Pancreas (tissue), 10 donors: ENCODE results near the gene CHCHD3. TPM values are rescaled to one million over a fixed set of nuclear protein-coding genes. Genes with fewer than 3 reads are reported as not detected.

Experiments
- ATAC-seq, 4 donors: fragments of 200-7000 bp; cut with Tn5 transposase; one replicate each; pipeline versions ENCODE4 v1.8.0 to v1.9.1; 2020; ENCODE audit warnings: mild to moderate bottlenecking in 4 of 4, moderate library complexity in 4 of 4
- DNase-seq, 6 donors: peaks; one replicate each; pipeline ENCODE4 v3.0.0-alpha.2; 2020
- FAIRE-seq: peaks from 2 replicates; lab custom pipeline; 2012; peaks lifted over from hg19 to GRCh38; lab: Jason Lieb, UNC
- H3K27ac ChIP-seq, 4 donors: fragments of 200-600 bp; sonication (generic); 1 replicate in 3 of 4; 2 replicates in 1 of 4; pipeline versions ENCODE4 v1.5.0 to v1.8.0; 2020
- H3K27me3 ChIP-seq, 4 donors: fragments of 200-600 bp; one replicate each; pipeline ENCODE4 v1.8.0; 2021
- H3K36me3 ChIP-seq, 3 donors: fragments of 200-600 bp; sonication (generic) in 1 of 3; one replicate each; pipeline versions ENCODE4 v1.5.0 to v1.8.0; 2020 to 2021
- H3K4me1 ChIP-seq, 3 donors: fragments of 200-600 bp; one replicate each; pipeline ENCODE4 v1.8.0; 2021
- H3K4me3 ChIP-seq, 4 donors: fragments of 200-600 bp; sonication (generic) in 2 of 4; one replicate each; pipeline versions ENCODE4 v1.5.0 to v1.8.0; 2020 to 2021
- H3K9me3 ChIP-seq, 4 donors: fragments of 200-600 bp; one replicate each; pipeline ENCODE4 v1.8.0; 2021
- CTCF ChIP-seq, 4 donors: fragments of 200-600 bp; sonication (generic) in 3 of 4; IDR thresholded peaks; one replicate each; pipeline versions ENCODE4 v1.5.0 to v1.8.0; 2021; ENCODE audit warnings: antibody characterized with exemption in 4 of 4
- WGBS, 2 donors: extraction: QIAGEN DNeasy Blood & Tissue Kit; methylation state at CpG; one replicate each; pipeline ENCODE4 v1.1.7; 2013; 5-methylcytosine and 5-hydroxymethylcytosine counted together
- intact Hi-C, 3 donors: fragments of 100-400 bp; cut with DNase I; formaldehyde crosslinking; loops; one replicate each; pipeline versions ENCODE4 v1.11.1 to v1.14.2; 2022
- polyA plus RNA-seq, 2 donors: library from polyadenylated mRNA; stranded (reverse); fragments of 200-250 nt; gene quantifications; one replicate each; pipeline ENCODE4 v1.2.3, GENCODE V29; 2013
- total RNA-seq, 6 donors: library from RNA; stranded (reverse); fragmentation: NEBNext Ultra II Directional in 4 of 6; extraction: Animal tissue kit (Norgen Biotek cat#: 25700) in 4 of 6; gene quantifications; one replicate each; pipeline versions ENCODE4 v1.2.1 to v1.2.4, GENCODE V29; 2021 to 2023
- donor health status: healthy with polysubstance abuse.
- donor health status: DM: no; HTN: no; CAD: no; lungs with moderate emphysema.
- donor health status: DM: no; HTN: no; CAD: no.
- donor health status: control.
- donor health status: control.
- donor health status: Bipolar disorder and iron deficiency.
- donor health status: DM: yes; HTN: yes; CAD: no.
- donor health status: DM: no; HTN: no; CAD: no.
- donor health status: DM: no; HTN: no; CAD: no.
- donor health status: DM: yes; HTN: yes; CAD: no.

The CHCHD3 gene
- total and polyA plus RNA-seq, 8 donors = 7.9 to 23.2 (median 19.3) TPM

- H3K4me3 ChIP-seq = no peak overlapping the region
- DNase-seq (no peak), FAIRE-seq (no peak), ATAC-seq (no peak)
- WGBS, 2 donors = 80 to 86% methylated on average over 11 of the region's 11 CpGs
- no peak for TF ChIP-seq CTCF (IDR thresholded peaks at IDR 0.05)
- intact Hi-C loops = no loop called here
- H3K27me3 ChIP-seq = no peaks in the 10 kb centered on the region
- no peak overlapping the region for H3K27ac ChIP-seq
- H3K36me3 ChIP-seq = no peaks in the 10 kb centered on the region
- H3K4me1 ChIP-seq = peaks cover 0 to 7% (median 6%) of the 10 kb centered on the region in 3 donors
- H3K9me3 ChIP-seq = no peaks in the 10 kb centered on the region
Observed at GRCh38 chr7:132865366-132866143, 216.3 kb downstream of the CHCHD3 start.

GRCh38 chr7:132861940-132862554 is 219.8 kb downstream of the CHCHD3 start:
- 91 to 94% methylated on average over 4 of the region's 4 CpGs for WGBS, 2 donors
- no peak for TF ChIP-seq CTCF (IDR thresholded peaks at IDR 0.05)
- H3K27ac ChIP-seq = no peak overlapping the region
- H3K4me1 ChIP-seq = peaks cover 0 to 7% (median 6%) of the 10 kb centered on the region in 3 donors
- no peak for DNase-seq
- intact Hi-C loops = no loop called here
- no peaks in the 10 kb centered on the region for H3K36me3 ChIP-seq
- H3K9me3 ChIP-seq = no peaks in the 10 kb centered on the region
- no peak overlapping the region for H3K4me3 ChIP-seq
- ATAC-seq = no peak
- no peak for FAIRE-seq
- no peaks in the 10 kb centered on the region for H3K27me3 ChIP-seq

- no peaks in the 10 kb centered on the region for H3K36me3 ChIP-seq
- intact Hi-C loops = no loop called here
- H3K27ac ChIP-seq = no peak overlapping the region
- ATAC-seq = peak in 2 of 4 donors; percentile 69 to 81
- no peaks in the 10 kb centered on the region for H3K27me3 ChIP-seq
- FAIRE-seq = no peak
- WGBS, 2 donors = 48 to 51% methylated on average over 3 of the region's 3 CpGs
- peaks cover 0 to 7% (median 5%) of the 10 kb centered on the region in 3 donors for H3K4me1 ChIP-seq
- DNase-seq = peak in 1 of 6 donors; percentile 10
- TF ChIP-seq CTCF (IDR thresholded peaks at IDR 0.05) = no peak
- H3K4me3 ChIP-seq = no peak overlapping the region
- H3K9me3 ChIP-seq = no peaks in the 10 kb centered on the region
Observed at GRCh38 chr7:132861424-132861823, 220.5 kb downstream of the CHCHD3 start.

GRCh38 chr7:132859199-132859598 is 222.7 kb downstream of the CHCHD3 start:
- DNase-seq = no peak
- H3K27me3 ChIP-seq = no peaks in the 10 kb centered on the region
- TF ChIP-seq CTCF (IDR thresholded peaks at IDR 0.05) = no peak
- FAIRE-seq = no peak
- WGBS, 2 donors = 53 to 57% methylated on average over 1 of the region's 1 CpG
- H3K27ac ChIP-seq = no peak overlapping the region
- no peaks in the 10 kb centered on the region for H3K9me3 ChIP-seq
- H3K36me3 ChIP-seq = no peaks in the 10 kb centered on the region
- no peak for ATAC-seq
- H3K4me3 ChIP-seq = no peak overlapping the region
- no peaks in the 10 kb centered on the region for H3K4me1 ChIP-seq
- intact Hi-C loops = no loop called here

GRCh38 chr7:132858760-132859159 is 223.1 kb downstream of the CHCHD3 start:
- no peaks in the 10 kb centered on the region for H3K36me3 ChIP-seq
- ATAC-seq = no peak
- no peak for DNase-seq
- no peak overlapping the region for H3K27ac ChIP-seq
- 94 to 97% methylated on average over 4 of the region's 4 CpGs for WGBS, 2 donors
- H3K4me1 ChIP-seq = no peaks in the 10 kb centered on the region
- no peak overlapping the region for H3K4me3 ChIP-seq
- FAIRE-seq = no peak
- no peak for TF ChIP-seq CTCF (IDR thresholded peaks at IDR 0.05)
- H3K27me3 ChIP-seq = no peaks in the 10 kb centered on the region
- H3K9me3 ChIP-seq = no peaks in the 10 kb centered on the region
- intact Hi-C loops = no loop called here
